ENCODE data around the gene MANEAL. TPM values are rescaled to one million over a fixed set of nuclear protein-coding genes. Genes with fewer than 3 reads are reported as not detected.

Gene MANEAL
- polyA plus RNA-seq, 3 donors = 0.24 to 0.56 TPM; not detected in 1

- Histone ChIP-seq H3K27me3 (ENCODE audit: control insufficient read depth in 2 of 2, insufficient read depth in 2 of 2, low read length in 2 of 2) (peaks cover 41 to 90% of the 10 kb centered on the region in 2 donors), H3K4me2 (replicated peaks; ENCODE audit: extremely low read depth, low read length, poor library complexity, severe bottlenecking) (no peak overlapping the region), H3K27ac (ENCODE audit: low read depth in 1 of 2, low read length in 2 of 2) (no peak overlapping the region), H3K9ac (ENCODE audit: insufficient read depth, low read length, poor library complexity, severe bottlenecking) (no peak overlapping the region), H3K36me3 (replicated peaks in 1 of 2; ENCODE audit: control insufficient read depth in 1 of 2, insufficient read depth in 2 of 2, low read length in 2 of 2) (no peaks in the 10 kb centered on the region), H2AFZ (ENCODE audit: insufficient read depth, low read depth, low read length, poor library complexity, severe bottlenecking) (no peak overlapping the region), H4K20me1 (ENCODE audit: insufficient read depth, low read length) (no peaks in the 10 kb centered on the region), H3K79me2 (ENCODE audit: insufficient read depth, low read length) (no peaks in the 10 kb centered on the region), H3K4me3 (replicated peaks in 1 of 3; ENCODE audit: low read depth in 2 of 3, low read length in 3 of 3) (no peak overlapping the region), H3K9me3 (replicated peaks in 1 of 2; ENCODE audit: control insufficient read depth in 1 of 2, insufficient read depth in 1 of 2, low read length in 2 of 2) (peaks cover 0 to 29% of the 10 kb centered on the region in 2 donors), H3K4me1 (ENCODE audit: control insufficient read depth in 1 of 2, insufficient read depth in 2 of 2, low read length in 2 of 2) (no peaks in the 10 kb centered on the region)
- intact Hi-C loops (cut with micrococcal nuclease) = no loop called here
- 60% methylated on average over 1 of the region's 2 CpGs for WGBS (ENCODE audit: insufficient coverage)
- Mint-ChIP-seq H3K4me1 (peaks cover 5% of the 10 kb centered on the region), H3K9me3 (peaks cover 8 to 32% (median 13%) of the 10 kb centered on the region in 7 donors), H3K27ac (no peak overlapping the region), H3K27me3 (ENCODE audit: low read depth in 3 of 3) (peaks cover 57 to 67% (median 59%) of the 10 kb centered on the region in 3 donors), H3K36me3 (peaks cover 0 to 5% of the 10 kb centered on the region in 2 donors), H3K4me3 (peak overlapping the region in 1 of 2 donors; percentile 21)
- no peak for DNase-seq
- no peak for TF ChIP-seq CTCF (IDR thresholded peaks at IDR 0.05)
Observed at GRCh38 chr1:37762516-37762915, 31.1 kb upstream of the MANEAL start.

GRCh38 chr1:37763791-37764413 is 29.7 kb upstream of the MANEAL start:
- Histone ChIP-seq H3K9me3 (replicated peaks in 1 of 2; ENCODE audit: control insufficient read depth in 1 of 2, insufficient read depth in 1 of 2, low read length in 2 of 2) (peaks cover 0 to 29% of the 10 kb centered on the region in 2 donors), H3K9ac (ENCODE audit: insufficient read depth, low read length, poor library complexity, severe bottlenecking) (no peak overlapping the region), H3K4me1 (ENCODE audit: control insufficient read depth in 1 of 2, insufficient read depth in 2 of 2, low read length in 2 of 2) (no peaks in the 10 kb centered on the region), H3K4me3 (replicated peaks in 1 of 3; ENCODE audit: low read depth in 2 of 3, low read length in 3 of 3) (no peak overlapping the region), H3K27ac (ENCODE audit: low read depth in 1 of 2, low read length in 2 of 2) (no peak overlapping the region), H3K27me3 (ENCODE audit: control insufficient read depth in 2 of 2, insufficient read depth in 2 of 2, low read length in 2 of 2) (peaks cover 43 to 88% of the 10 kb centered on the region in 2 donors), H3K36me3 (replicated peaks in 1 of 2; ENCODE audit: control insufficient read depth in 1 of 2, insufficient read depth in 2 of 2, low read length in 2 of 2) (no peaks in the 10 kb centered on the region), H3K4me2 (replicated peaks; ENCODE audit: extremely low read depth, low read length, poor library complexity, severe bottlenecking) (no peak overlapping the region), H2AFZ (ENCODE audit: insufficient read depth, low read depth, low read length, poor library complexity, severe bottlenecking) (no peak overlapping the region), H3K79me2 (ENCODE audit: insufficient read depth, low read length) (no peaks in the 10 kb centered on the region), H4K20me1 (ENCODE audit: insufficient read depth, low read length) (no peaks in the 10 kb centered on the region)
- H3K27me3 Mint-ChIP-seq (ENCODE audit: low read depth in 3 of 3) = peaks cover 68 to 81% (median 73%) of the 10 kb centered on the region in 3 donors
- peaks cover 8 to 32% (median 13%) of the 10 kb centered on the region in 7 donors for H3K9me3 Mint-ChIP-seq
- TF ChIP-seq CTCF (IDR thresholded peaks at IDR 0.05) = no peak
- H3K27ac Mint-ChIP-seq = no peak overlapping the region
- intact Hi-C loops (cut with micrococcal nuclease) = no loop called here
- 25% methylated on average over 24 of the region's 25 CpGs for WGBS (ENCODE audit: insufficient coverage)
- peaks cover 5% of the 10 kb centered on the region for H3K4me1 Mint-ChIP-seq
- no peak for DNase-seq
- H3K36me3 Mint-ChIP-seq = peaks cover 0 to 5% of the 10 kb centered on the region in 2 donors
- peak overlapping the region in 1 of 2 donors; percentile 85 for H3K4me3 Mint-ChIP-seq
